Right kidney (tissue), 1 donor: Measurements from ENCODE around the gene TIMP4.

Source experiments
- DNase-seq: peaks from one replicate; pipeline ENCODE4 v3.0.0-alpha.2; 2016

Gene TIMP4

DNA sequence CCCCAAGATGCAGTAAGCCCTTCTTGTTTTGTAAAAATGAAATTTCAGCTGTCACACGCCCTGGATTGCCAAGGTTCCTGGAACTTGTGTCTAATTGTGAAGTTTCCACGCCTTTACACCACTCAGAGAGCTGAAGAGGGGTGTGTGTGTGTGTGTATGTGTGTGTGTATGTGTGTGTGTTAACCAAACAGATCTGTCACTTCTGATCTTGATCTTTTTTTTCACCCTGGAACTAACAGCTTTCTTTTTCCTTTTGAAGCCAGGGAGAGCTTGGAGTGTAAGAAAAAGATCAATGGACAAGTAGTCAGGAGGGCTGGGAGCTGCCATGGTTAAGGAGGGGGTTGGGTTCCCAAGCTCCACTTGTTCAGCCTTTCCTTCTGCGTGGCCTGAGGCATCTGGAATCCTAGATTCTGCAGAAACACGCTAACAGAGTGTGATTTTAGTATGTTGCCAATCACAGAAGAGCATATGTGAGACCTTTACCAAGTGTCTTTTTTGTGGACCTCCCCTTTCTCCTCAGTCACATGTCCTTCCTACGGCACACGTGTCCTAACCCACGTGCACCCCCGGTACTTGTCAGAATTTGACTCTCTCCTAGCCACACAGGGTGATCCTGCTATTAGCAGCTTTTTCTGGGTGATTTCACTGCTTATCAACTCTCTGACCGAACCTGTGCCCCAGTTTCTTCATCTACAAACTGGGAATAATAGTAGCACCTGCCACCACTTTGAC, 11.5 kb downstream of the TIMP4 start:
- no peak for DNase-seq

- no peak for DNase-seq
Measured at GRCh38 chr3:12143949-12144504, 14.7 kb downstream of the TIMP4 start.

DNA sequence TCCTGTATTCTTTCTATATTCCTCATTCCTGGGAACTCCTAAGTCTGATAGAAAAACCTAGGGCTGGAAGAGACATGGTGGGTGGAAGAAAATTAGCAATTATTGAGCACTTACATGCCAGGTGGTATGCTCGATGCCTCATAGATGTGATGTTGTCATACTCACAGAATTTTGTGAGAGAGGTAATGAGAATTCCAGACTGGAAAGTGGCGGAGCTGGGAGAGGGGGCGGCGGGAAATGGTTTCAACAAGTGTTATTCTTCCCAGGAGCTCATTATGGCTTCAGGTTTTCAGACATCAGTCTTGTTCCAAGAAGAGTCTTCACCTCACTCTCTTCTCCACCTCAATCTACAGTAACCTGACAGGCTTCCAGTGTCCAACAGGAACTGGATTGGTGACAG, 16.2 kb downstream of the TIMP4 start:
- no peak for DNase-seq

- DNase-seq: no peak
Measured at GRCh38 chr3:12141350-12141749, 17.4 kb downstream of the TIMP4 start.

DNA sequence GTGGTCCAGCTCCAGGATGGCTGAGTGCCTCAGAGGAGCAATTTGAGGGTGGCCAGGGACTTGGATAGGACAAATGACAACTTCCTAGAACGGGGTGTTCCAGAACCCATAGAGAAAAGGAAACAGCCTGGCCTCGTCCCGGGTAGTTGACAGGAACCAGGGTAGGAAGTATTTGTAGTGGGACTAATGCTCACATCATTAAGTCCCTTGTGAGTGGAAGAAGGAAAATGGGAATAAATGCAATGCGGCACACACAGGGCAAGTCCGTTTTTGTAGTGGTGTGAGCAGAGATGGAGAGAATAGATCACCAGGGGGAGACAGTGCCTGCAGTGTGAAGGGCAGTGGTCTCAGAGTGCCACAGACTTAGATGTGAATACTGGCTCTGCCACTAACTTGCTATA, 19.6 kb downstream of the TIMP4 start:
- DNase-seq: peak; percentile 16

DNA sequence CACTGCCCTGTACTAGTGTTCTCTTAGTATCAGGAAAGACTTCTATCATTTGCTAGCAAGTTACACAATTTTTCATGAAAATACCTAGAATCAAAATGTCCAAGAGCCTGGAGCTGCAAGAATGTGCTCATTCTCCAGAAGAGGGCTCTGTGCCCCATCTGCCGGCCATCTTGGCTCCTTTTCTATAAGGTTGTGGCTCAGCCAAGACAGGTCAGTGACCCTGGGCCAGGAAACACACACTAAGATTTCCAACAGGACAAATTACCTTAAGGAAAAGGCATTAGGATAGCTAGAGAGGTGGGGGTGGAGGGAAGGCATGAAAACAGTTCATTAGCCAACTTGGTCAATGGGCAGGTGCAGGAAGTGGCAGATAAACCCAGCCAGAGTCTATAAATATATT, 20.7 kb downstream of the TIMP4 start:
- no peak for DNase-seq

DNA sequence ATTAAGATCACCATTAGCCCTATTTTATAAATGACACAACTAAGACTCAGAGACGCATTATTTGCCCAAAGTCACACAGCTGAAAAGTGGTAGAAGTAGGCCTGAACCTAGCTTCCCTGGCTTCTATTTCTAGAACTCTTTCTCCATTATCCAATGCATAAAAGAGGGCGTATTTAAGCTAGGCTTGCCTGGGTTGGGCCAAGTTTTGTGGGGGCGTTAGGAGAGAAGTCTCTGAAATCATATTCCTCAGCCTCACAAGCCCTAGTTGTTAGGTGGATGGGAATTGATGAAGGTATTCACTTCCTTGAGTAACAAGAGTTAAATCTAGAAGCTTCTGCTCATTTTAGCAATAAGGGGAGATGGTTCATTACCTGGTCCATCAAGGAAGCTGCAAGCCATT, 22.3 kb downstream of the TIMP4 start:
- DNase-seq: no peak

DNA sequence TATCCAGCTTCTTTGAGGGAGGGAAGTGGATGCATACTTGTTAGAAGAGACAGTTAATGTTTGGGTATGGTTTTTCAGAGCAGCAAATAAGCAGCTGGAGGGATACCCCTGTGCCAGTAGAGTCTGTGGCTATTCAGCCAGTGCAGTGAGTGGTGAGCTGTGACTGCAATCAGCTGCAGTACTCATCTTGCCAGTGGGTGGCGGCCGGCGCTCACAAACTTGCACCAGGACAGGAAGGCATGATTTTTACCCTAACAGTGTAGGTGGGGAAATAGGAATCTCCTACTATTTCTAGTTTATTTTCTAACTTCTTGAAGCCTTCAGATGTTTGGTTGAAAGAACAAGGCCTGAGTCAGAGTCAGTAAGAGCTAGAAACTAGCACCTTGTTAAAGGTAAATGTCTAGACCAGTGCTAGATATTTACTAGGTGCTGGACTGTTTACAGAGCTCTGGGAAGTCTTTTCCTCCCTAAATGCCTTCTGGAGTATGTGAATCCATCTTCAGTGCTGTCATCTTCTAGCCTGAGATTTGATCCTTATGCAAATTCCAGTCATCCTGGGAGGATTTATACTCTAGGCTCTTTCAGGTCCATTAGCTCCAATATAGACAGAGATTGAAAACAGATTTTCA, 23.6 kb downstream of the TIMP4 start:
- DNase-seq: peak; percentile 50

GRCh38 chr3:12132881-12133280, 25.8 kb downstream of the TIMP4 start:
- DNase-seq: no peak

DNA sequence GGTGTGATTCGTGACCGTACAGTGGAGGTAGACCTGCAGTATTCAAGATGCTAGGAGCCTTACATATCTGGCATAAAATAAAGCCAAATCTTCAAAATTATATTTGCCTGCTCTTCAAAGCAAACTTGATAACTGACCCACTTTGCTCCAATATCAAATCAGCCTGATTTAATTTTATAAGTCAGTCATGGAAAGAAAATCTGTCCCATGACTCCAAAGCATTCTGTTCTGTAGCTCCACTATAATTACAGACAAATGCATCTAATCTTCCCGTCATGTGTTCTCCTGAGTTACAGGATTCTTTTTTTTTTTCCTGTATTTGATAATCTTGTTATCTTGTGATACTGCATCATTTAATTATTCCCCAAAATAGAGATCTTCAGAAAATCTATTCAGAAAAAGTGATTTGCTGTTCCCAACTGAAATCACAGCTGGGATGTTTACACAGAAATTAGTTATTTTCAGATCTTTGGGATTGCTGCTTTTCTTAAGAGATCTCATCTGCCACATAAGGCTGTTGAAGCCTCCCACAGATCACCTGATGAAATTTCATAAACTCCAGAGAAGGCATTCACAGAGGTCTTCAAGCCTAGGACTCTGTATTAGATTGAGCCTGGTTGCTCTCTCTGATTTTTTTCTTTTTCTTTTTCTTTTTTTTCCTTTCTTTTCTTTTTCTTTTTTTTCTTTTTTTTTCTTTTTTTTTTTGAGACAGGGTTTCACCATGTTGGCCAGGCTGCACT, 27.2 kb downstream of the TIMP4 start:
- no peak for DNase-seq

DNA sequence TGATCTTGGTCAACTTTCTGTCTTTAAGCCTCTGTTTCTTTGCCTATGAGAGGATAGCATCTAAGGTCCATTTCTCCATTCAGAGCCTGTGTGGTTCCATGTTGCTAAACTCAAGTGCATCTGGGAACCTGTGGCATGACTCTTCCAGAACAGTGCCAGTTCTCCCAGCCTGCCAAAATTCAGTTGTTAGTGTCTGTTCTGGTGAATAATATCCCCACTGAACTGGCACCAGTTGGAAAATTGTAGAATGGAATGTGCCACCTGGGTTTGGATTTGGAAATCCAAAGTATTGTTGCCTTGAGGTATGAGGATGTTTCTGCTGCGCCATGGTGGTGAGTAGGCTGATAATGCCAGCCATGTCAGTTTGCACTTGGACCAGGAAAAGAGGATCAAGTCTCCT, 31.3 kb downstream of the TIMP4 start:
- DNase-seq: no peak

DNA sequence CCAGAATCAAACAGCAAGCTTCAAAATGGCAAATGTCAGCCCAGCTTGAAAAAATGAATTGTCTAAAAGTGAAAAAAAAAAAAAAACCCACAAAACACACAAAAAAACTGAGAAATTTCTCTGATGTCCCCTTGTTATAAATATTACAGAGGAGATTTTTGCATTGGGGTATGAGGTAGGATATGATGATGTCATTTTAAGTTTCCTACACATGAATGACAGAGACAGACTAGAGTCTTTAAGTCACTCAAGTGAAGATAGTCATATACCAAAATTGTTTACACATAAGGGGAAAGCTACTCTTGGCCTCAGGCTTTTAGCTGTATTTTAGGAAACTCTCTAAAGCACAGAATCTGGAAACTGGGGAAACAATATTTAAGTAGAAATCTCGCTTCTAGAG, 32.9 kb downstream of the TIMP4 start:
- DNase-seq: no peak

GRCh38 chr3:12121466-12121865, 37.2 kb downstream of the TIMP4 start:
- DNase-seq: no peak

DNA sequence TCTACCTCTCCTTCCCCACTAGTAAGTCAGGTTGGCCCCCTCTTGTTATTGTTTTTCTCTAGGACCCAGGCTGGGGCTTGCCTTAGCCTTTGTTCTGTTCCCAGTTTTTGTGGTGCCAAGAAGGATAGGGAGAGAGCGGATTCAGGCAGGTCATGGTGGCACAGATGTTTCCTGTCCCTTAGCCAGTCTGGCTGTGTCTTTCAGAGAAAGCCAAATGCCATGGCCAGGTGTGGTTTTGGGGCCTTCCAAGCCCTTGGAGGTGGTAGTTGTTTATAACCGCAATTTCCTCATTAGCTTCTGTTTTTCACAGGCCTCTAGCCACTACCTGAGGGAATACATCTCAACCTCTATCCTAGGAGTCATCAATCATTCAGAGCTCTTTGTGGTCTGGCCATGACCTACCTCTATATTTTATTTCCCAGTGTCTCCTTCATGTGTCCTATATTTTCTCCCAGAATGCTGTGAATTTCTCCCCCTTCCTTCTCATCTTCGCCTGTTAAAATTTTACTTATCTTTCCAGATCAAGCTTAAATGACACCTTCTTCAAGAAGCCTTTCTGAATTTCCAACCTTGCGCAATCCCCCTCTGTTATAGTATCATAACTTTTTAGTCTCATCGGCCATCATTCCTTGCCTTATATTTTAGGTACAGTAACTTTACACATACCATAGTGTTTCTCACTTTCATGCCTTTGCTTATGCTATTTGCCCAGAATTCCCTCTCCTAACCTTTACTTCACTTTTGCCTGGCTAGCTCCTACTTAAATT, 38.2 kb downstream of the TIMP4 start:
- DNase-seq: no peak

- DNase-seq: no peak
Measured at GRCh38 chr3:12117473-12117872, 41.2 kb downstream of the TIMP4 start.

DNA sequence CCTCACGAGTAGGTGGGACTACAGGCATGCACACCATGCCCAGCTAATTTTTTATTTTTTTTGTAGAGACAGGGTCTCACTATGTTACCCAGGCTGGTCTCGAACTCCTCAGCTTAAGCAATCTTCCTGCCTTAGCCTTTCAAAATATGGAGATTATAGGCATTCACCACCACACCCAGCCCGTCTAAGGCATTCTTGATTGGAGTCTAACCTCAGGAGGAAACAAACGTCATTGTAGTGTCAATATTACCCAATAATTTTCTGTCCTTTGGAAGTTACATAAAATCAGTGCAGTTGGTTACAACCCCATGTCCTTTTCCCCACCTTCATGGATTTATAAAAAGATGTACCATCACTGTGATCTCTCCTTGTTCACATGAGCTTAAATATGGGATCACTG, 41.8 kb downstream of the TIMP4 start:
- no peak for DNase-seq

GRCh38 chr3:12115849-12116248, 42.9 kb downstream of the TIMP4 start:
- DNase-seq: no peak

DNA sequence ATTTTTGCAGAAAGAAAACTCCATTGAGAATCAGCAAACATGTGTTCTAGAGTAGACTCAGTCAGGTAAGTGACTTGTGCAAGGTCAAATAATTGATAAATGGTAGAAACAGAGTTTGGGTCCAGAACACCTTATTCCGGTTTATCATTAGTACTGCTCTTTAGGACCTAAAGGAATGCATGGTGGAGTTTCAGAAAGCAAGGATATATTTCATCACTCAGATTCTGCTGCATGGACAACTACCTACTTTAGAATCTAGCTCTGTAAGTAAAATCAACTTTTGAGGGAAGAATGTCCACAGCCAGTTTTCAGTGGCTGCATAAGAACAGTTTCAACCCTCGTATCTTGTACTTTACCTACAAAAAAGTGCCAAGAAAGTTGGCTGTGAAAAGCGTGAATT, 43.6 kb downstream of the TIMP4 start:
- DNase-seq: no peak

DNA sequence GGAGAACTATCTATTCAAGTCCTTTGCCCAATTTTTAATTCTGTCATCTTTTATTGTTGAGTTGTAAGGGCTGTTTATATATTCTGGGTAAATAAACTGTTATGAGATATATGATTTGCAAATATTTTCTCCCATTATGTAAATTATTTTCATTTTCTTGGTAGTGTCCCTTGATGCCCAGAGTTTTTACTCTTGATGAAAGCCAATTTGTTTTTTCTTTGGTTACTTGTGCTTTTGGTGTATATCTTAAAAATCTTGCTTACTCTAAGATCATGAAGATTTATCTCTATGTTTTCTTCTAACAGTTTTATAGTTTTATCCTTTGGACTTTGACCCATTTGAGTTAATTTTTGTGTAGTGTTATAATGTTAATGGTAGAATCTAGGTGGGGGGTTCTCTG, 44.5 kb downstream of the TIMP4 start:
- DNase-seq: no peak

- no peak for DNase-seq
Measured at GRCh38 chr3:12107071-12107713, 51.5 kb downstream of the TIMP4 start.
